ENCODE data around the gene MIDN.

MIDN gene

GRCh38 chr19:1298235-1298634 is 49.9 kb downstream of the MIDN start:
- Histone ChIP-seq H3K27ac (no peak overlapping the region), H3K4me3 (ENCODE audit: low read depth in 1 of 2, low read length in 1 of 2) (no peak overlapping the region), H3K36me3 (no peaks in the 10 kb centered on the region), H3K9me3 (no peaks in the 10 kb centered on the region), H3K27me3 (peaks cover 76% of the 10 kb centered on the region), H3K4me1 (ENCODE audit: control insufficient read depth in 1 of 2, insufficient read depth in 1 of 2, low read depth in 1 of 2, low read length in 1 of 2) (peaks cover 3 to 8% of the 10 kb centered on the region in 2 experiments)
- TF ChIP-seq CTCF (IDR thresholded peaks at IDR 0.05), result no peak

- TF ChIP-seq CTCF (IDR thresholded peaks at IDR 0.05), result no peak
Observed at GRCh38 chr19:1299801-1300200, 51.4 kb downstream of the MIDN start.

DNA sequence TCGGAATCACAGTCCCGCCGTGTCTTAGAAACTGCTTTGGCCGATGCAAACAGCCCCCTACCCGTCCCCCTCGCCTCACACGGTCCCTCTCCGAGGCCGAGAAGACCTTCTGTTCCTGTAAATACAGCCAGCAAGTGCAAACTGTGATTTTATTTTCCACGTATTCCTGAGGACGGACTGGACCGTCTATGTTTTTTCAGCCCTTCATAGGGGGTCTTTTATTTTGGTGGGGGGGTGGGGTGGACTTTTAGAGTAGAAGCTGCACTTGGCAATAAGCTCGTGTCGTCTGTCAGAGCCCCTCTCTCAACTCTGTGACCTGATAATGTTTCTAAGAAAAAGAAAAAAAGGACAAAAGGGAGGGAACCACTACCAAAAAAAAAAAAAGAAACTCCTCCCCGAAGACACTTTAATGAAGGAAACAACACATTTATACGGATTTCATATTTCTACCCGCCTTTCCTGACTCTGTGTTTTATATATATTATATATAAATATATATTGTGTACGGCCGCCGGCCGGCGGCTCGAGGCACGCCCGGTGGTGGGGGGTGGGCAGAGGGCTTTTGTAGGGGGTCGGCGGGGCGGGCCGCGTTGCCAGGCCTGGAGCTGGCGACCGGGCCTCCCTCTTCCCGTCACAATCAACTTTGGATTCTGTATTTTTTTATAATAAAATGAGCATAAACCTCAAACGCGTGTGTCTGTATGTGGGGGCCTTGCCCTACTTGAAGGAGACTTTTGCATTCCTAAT is 52.5 kb downstream of the MIDN start:
- Histone ChIP-seq H3K36me3 (no peaks in the 10 kb centered on the region), H3K9me3 (no peaks in the 10 kb centered on the region), H3K4me1 (ENCODE audit: control insufficient read depth in 1 of 2, insufficient read depth in 1 of 2, low read depth in 1 of 2, low read length in 1 of 2) (peaks cover 0 to under 1% of the 10 kb centered on the region in 2 experiments), H3K27me3 (peaks cover 50% of the 10 kb centered on the region), H3K27ac (no peak overlapping the region), H3K4me3 (ENCODE audit: low read depth in 1 of 2, low read length in 1 of 2) (no peak overlapping the region)
- no peak for TF ChIP-seq CTCF (IDR thresholded peaks at IDR 0.05)

More at GRCh38 chr19:1299801-1300200, 51.4 kb downstream of the MIDN start:
- H3K4me1 ChIP-seq (ENCODE audit: control insufficient read depth in 1 of 2, insufficient read depth in 1 of 2, low read depth in 1 of 2, low read length in 1 of 2), result peaks cover 3 to 8% of the 10 kb centered on the region in 2 experiments
- H3K4me3 ChIP-seq (ENCODE audit: low read depth in 1 of 2, low read length in 1 of 2), result no peak overlapping the region
- H3K9me3 ChIP-seq, result no peaks in the 10 kb centered on the region
- peaks cover 61% of the 10 kb centered on the region for H3K27me3 ChIP-seq
- no peak overlapping the region for H3K27ac ChIP-seq
- H3K36me3 ChIP-seq, result no peaks in the 10 kb centered on the region

GRCh38 chr19:1302533-1303239 is 54.3 kb downstream of the MIDN start:
- H3K27ac ChIP-seq, result no peak overlapping the region

More at GRCh38 chr19:1302533-1303239, 54.3 kb downstream of the MIDN start:
- Histone ChIP-seq H3K4me3 (ENCODE audit: low read depth in 1 of 2, low read length in 1 of 2) (no peak overlapping the region), H3K27me3 (peaks cover 32% of the 10 kb centered on the region), H3K36me3 (no peaks in the 10 kb centered on the region), H3K4me1 (ENCODE audit: control insufficient read depth in 1 of 2, insufficient read depth in 1 of 2, low read depth in 1 of 2, low read length in 1 of 2) (no peaks in the 10 kb centered on the region), H3K9me3 (no peaks in the 10 kb centered on the region)
- no peak for TF ChIP-seq CTCF (IDR thresholded peaks at IDR 0.05)

All from neutrophil (primary cell).